ENCODE results near the gene IGSF6. TPM values are rescaled to one million over a fixed set of nuclear protein-coding genes. Genes with fewer than 3 reads are reported as not detected.
"Not testable (repeated sequence)": the region's sequence is repeated elsewhere in the genome, so short reads cannot be mapped to it uniquely, and the experiment has no call there.

Gene IGSF6
- total and polyA plus RNA-seq, 2 of the 13 experiments (the other 11 are each of a cell fraction or from before 2014, with no cell fraction given) = not detected

- Histone ChIP-seq H3K9ac (ENCODE audit: insufficient read depth, low read depth, low read length) (no peak overlapping the region), H3K9me3 (ENCODE audit: low read length) (no peaks in the 10 kb centered on the region), H3K36me3 (replicated peaks in 1 of 2; ENCODE audit: control insufficient read depth in 1 of 2, insufficient read depth in 2 of 2, low read length in 2 of 2) (peaks cover 12 to 18% of the 10 kb centered on the region in 2 experiments), H3K27ac (ENCODE audit: extremely low read length, insufficient read depth, low read length) (no peak overlapping the region), H3K79me2 (ENCODE audit: insufficient read depth, low read length) (no peaks in the 10 kb centered on the region), H3K27me3 (ENCODE audit: control insufficient read depth in 1 of 2, insufficient read depth in 2 of 2, low read length in 2 of 2) (no peaks in the 10 kb centered on the region), H3K4me1 (ENCODE audit: insufficient read depth, low read length) (peaks cover 23% of the 10 kb centered on the region), H4K20me1 (ENCODE audit: insufficient read depth, low read length) (peaks cover 3% of the 10 kb centered on the region; the same call in 1 of the 2 replicates), H3K4me2 (ENCODE audit: low read depth, low read length) (no peak overlapping the region), H3K4me3 (replicated peaks in 1 of 3; ENCODE audit: insufficient read depth in 1 of 3, low read depth in 2 of 3, low read length in 3 of 3) (no peak overlapping the region), H2AFZ (ENCODE audit: low read length) (no peak overlapping the region)
- no TSS peak for BruUV-seq (replicated peaks)
- intact Hi-C loops (cut with micrococcal nuclease; ENCODE audit: unreplicated experiment) = no loop called here
- ChIA-PET POLR2A (no interaction called here), CTCF (ENCODE audit: low intra/inter-chr PET ratio, low total read pairs) (no interaction called here)
- WGBS (ENCODE audit: low lambda C conversion rate) = 100% methylated on average over 1 of the region's 1 CpG
- ATAC-seq = no peak
- TF ChIP-seq ZNF44 (CRISPR knock-in tag; IDR thresholded peaks at IDR 0.05) (no peak), ZNF232 (CRISPR knock-in tag; IDR thresholded peaks at IDR 0.05; ENCODE audit: borderline replicate concordance) (no peak), BRD4 (CRISPR knock-in tag; IDR thresholded peaks at IDR 0.05) (no peak), ATF1 (CRISPR knock-in tag; IDR thresholded peaks at IDR 0.05) (no peak), ZNF282 (IDR thresholded peaks at IDR 0.05; ENCODE audit: partially characterized antibody) (no peak), GMEB2 (CRISPR knock-in tag; IDR thresholded peaks at IDR 0.05; ENCODE audit: low read depth) (no peak)
- no peak for FAIRE-seq
- DNase-seq (ENCODE audit: low spot score) = no peak
- in situ Hi-C loops (cut with HindIII; ENCODE audit: extremely low pct_ligation_motif_present, low pct_unique_long_range_greater_than_20kb) = no loop called here
Observed at GRCh38 chr16:21650521-21650920, 1.9 kb downstream of the IGSF6 start.

DNA sequence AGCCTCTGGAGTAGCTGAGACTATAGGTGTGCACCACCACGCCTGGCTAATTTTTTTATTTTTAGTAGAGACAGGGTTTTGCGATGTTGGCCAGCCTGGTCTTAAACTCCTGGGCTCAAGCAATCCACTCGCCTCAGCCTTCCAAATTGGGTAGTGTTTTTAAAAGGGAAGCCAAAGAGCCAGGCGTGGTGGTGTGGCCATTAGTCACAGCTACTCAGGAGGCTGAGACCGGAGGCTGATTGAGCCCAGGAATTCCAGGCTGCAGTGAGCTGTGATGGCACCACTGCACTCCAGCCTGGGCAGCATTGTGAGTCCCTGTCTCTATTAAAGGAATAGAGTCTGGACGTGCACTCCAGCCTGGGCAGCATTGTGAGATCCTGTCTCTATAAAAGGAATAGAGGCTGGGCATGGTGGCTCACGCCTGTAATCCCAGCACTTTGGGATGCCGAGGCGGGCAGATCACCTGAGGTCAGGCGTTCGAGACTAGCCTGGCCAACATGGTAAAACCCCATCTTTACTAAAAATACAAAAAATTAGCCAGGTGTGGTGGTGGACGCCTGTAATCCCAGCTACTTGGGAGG lies 2.5 kb downstream of the IGSF6 start:
- H3K79me2 ChIP-seq (ENCODE audit: insufficient read depth, low read length); H3K27me3 ChIP-seq (ENCODE audit: control insufficient read depth in 1 of 2, insufficient read depth in 2 of 2, low read length in 2 of 2); CTCF ChIA-PET (ENCODE audit: low intra/inter-chr PET ratio, low total read pairs); FAIRE-seq; H3K4me2 ChIP-seq (ENCODE audit: low read depth, low read length); DNase-seq (ENCODE audit: low spot score); H2AFZ ChIP-seq (ENCODE audit: low read length); H3K27ac ChIP-seq (ENCODE audit: extremely low read length, insufficient read depth, low read length); POLR2A ChIA-PET; intact Hi-C loops (cut with micrococcal nuclease; ENCODE audit: unreplicated experiment); H3K9ac ChIP-seq (ENCODE audit: insufficient read depth, low read depth, low read length); BruUV-seq (replicated peaks); H3K9me3 ChIP-seq (ENCODE audit: low read length); ATAC-seq; in situ Hi-C loops (cut with HindIII; ENCODE audit: extremely low pct_ligation_motif_present, low pct_unique_long_range_greater_than_20kb); H4K20me1 ChIP-seq (ENCODE audit: insufficient read depth, low read length); H3K4me3 ChIP-seq (replicated peaks in 1 of 3; ENCODE audit: insufficient read depth in 1 of 3, low read depth in 2 of 3, low read length in 3 of 3): not testable (repeated sequence)
- peaks cover 10 to 12% of the 10 kb centered on the region in 2 experiments; a peak in 4 of 5 replicates for H3K36me3 ChIP-seq (replicated peaks in 1 of 2; ENCODE audit: control insufficient read depth in 1 of 2, insufficient read depth in 2 of 2, low read length in 2 of 2)
- WGBS (ENCODE audit: low lambda C conversion rate) = 98% methylated on average over 12 of the region's 12 CpGs
- TF ChIP-seq, protein P1, sequence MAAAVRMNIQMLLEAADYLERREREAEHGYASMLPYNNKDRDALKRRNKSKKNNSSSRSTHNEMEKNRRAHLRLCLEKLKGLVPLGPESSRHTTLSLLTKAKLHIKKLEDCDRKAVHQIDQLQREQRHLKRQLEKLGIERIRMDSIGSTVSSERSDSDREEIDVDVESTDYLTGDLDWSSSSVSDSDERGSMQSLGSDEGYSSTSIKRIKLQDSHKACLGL (CRISPR knock-in tag; IDR thresholded peaks at IDR 0.05) = peak; percentile 17; the same call in 1 of the 2 replicates
- TF ChIP-seq NRL (CRISPR knock-in tag; IDR thresholded peaks at IDR 0.05; ENCODE audit: borderline replicate concordance) = 0 out of 2 replicates have a peak, but pooled peaks have one; percentile 51
- peaks cover 23% of the 10 kb centered on the region for H3K4me1 ChIP-seq (ENCODE audit: insufficient read depth, low read length)
